NK-92 (cell line): ENCODE data around the gene ATL3.
A peak's percentile ranks its signal among the peaks of the same experiment; 100 is the strongest.
"Not testable (repeated sequence)": the region's sequence is repeated elsewhere in the genome, so short reads cannot be mapped to it uniquely, and the experiment has no call there.

Experiments
- DNase-seq: peaks from one replicate; lab custom pipeline; 2025; ENCODE audit not compliant: unreplicated experiment; lab: John Stamatoyannopoulos, UW

The ATL3 gene

DNA sequence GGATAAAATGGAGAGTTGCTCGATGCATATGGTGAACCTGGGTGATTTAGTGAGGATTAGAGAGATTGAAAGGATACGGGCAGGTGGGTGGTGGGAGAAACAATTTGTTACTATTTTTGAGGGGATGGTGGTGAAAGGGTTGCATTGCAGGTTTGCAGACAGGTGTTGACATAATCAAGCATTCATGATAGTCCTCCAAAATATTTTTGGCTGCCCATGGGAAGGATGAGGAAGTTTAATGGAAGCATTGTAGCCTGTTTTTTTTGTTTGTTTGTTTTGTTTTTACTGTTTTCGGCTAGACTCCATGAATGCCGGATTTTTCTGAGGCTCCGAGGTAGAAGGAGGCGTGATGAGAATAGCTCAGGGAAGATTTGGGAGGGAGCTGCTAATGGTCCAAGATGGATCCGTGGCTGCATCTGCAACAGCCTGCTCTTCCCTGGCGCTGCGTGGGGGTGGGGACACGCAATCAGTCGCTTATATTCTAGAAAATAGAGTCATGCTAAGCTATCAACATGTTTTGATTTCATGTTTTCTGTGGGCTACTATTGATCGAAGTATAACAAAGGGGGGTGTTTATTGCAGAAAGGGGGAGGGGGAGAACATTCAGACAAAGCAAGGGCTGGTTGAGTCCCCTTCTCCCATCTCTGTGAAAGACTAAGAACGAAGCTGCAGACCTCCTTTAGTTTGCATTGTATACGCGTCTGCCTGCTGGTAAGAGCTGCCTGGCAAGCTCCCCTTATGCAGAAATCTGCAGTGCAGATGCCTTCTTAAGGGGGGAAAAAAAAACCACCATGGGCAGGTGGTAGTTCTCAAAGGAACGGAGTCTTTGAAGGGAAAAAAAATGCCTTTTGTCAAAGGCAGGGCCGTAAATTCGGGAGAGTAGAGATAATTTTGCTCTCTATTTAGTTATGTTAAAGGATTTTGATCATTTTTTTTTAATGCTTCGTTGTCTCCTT lies 11.2 kb upstream of the ATL3 start:
- no peak for DNase-seq

DNA sequence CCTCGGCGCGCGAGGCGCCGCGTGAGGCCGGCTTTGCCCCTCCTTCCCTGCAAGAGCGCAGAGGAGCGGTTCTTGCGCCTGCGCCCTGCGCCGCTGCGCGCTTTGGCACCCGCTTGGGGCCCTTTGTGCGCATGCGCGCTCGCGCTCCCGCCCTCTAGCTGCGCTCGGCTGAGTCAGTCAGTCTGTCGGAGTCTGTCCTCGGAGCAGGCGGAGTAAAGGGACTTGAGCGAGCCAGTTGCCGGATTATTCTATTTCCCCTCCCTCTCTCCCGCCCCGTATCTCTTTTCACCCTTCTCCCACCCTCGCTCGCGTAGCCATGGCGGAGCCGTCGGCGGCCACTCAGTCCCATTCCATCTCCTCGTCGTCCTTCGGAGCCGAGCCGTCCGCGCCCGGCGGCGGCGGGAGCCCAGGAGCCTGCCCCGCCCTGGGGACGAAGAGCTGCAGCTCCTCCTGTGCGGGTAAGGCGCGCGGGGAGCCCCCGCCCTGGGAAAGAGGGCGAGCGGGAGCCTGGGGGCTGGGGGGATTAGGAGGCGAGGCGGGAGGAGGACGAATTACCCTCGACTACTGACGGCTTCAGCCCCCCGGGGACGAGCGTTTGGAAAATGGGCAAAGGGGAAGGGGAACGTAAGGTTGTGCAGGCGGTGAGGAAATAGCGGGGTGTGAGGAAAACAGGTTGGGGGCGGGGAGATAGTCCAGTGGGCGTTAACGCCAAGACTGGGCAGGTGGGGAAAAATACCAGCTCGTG lies 10.3 kb upstream of the ATL3 start, which contains the start of gene RTN3:
RTN3 (plus strand) TSS at position 180 of the 745 bp plus-strand sequence; CDS start at position 317, 137 bp downstream.
- DNase-seq: peak; percentile 92

DNA sequence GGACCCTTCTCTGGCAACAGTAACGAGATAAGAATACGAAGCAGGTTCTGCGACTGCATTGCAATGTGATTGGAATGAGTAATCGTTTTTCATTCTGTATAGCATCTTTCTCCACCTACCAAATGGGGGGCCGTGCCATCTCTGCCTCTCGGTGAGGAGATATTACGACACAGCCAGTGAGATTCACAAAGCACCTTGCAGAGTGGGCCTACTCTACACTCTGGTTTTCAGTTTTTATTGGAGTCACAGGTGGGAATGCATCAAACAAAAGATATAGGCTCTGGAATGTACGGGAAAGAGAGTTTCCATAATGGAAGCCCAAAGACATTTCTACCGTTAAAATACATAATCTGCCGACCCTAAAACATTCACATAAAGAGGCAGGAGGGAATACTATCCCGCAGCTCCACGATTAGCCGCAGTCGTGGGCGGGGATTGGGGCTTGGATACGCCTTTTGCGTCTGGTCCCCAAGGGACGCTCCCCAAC lies 9.7 kb upstream of the ATL3 start:
- DNase-seq: no peak

DNA sequence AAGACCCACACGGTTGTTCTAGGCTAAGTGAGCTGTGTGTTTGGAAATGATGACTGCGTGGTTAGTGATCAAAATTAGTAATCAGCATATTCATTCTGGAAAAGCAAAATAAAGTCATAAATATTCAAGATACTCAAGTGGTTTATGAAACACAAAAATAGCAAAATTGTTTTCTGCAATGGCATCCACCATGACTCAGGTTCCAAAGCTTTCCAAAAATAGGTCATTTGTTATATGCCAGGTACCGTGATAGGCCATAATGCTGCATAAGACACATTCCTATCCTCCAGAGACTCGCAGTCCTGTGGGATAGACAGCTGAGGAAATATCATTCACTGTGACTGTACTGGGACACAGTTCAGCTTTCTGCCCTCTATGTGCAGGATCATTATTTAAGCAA lies 2.4 kb upstream of the ATL3 start:
- DNase-seq: no peak

DNA sequence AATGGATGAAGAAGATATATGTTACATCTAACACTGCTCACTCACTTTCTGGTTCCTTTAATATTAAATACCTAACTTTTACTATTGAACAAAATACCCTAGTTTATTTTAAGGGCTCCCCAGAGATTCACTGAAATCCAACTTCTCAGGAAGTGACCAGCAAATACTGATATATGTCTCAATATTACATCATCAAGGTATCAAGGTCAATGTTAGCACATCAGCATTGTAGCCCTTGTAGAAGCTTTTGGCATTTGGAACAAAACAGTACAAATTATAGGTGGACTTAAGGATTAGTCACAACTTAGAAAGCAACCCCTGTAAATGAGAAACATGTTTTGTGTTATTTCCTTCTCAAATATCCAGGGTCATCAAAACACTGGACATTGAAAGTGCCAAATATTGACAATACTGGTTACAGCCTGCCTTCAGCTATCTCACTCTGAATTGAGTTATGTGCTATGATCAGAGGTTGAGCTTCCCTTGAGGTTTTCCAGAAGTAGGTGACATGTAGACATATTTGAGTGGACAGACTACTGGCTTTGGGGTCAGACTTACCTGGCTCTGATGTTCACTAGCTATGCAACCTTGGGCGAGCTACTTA lies 1.9 kb upstream of the ATL3 start:
- DNase-seq: no peak

DNA sequence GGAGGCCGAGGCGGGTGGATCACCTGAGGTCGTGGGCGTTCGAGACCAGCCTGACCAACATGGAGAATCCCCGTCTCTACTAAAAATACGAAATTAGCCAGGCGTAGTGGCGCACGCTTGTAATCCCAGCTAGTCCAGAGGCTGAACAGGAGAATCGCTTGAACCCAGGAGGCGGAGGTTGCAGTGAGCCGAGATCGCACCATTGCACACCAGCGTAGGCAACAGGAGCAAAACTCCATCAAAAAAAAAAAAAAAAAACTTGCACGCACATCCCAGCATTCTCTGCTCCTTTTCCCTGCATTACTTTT lies 934 bp upstream of the ATL3 start:
- DNase-seq: no peak

DNA sequence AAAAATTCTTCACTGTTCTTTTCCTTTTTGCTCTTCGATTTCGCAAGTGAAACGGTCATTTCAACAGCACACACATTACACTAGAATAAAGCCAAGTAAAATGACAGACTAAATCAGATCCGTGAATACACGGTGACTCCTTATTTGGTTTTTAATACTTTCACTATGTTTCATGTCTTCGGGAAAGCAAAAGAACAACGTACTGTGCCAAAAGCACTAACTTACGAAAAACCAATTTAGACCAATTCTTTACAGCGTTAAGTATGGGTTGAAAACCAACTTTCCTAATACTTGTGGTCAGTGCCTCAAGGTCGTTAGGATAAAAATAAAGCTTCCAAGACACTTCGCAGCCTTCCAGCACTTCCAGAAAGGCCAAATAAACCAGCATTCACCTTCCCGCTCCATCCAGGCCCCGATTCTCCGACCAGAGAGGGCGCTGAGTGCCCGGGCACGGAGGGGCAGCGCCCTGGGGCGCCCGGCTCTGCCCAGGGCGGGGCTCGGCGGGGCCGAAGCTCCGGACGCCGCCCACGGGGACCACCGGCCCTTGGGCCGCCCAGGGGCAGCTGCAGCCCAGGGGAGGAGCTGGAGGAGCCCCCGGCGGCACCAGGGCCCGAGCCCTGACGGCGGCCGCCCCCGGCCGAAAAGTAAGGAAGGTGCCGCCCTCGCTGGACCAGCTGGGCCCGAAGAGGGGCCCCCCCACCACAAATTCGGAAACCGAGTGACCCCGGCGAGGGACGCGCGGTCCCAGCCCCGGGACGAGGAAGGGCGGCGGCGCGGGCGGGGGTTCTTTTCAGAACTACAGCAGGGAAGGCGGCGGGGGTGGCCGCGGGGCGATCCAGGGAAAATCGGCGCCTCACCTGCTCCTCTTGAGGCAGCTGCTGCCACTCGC lies 499 bp downstream of the ATL3 start:
- DNase-seq: no peak

DNA sequence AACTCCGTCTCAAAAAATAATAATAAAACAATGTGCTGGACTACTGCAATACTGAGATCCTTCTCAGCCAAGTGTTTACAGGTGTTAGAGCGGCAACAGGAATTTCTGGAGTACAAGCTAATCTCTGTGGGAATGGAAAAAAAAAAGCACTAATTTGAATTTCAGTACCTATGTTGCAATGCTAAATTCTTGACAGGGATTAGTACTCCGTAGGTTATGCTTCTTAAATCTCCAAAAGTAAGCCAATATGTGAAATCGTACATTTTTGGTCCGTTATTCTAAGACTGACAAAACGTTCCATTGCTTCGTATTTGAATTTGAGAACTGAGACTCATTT lies 1.1 kb downstream of the ATL3 start:
- no peak for DNase-seq

DNA sequence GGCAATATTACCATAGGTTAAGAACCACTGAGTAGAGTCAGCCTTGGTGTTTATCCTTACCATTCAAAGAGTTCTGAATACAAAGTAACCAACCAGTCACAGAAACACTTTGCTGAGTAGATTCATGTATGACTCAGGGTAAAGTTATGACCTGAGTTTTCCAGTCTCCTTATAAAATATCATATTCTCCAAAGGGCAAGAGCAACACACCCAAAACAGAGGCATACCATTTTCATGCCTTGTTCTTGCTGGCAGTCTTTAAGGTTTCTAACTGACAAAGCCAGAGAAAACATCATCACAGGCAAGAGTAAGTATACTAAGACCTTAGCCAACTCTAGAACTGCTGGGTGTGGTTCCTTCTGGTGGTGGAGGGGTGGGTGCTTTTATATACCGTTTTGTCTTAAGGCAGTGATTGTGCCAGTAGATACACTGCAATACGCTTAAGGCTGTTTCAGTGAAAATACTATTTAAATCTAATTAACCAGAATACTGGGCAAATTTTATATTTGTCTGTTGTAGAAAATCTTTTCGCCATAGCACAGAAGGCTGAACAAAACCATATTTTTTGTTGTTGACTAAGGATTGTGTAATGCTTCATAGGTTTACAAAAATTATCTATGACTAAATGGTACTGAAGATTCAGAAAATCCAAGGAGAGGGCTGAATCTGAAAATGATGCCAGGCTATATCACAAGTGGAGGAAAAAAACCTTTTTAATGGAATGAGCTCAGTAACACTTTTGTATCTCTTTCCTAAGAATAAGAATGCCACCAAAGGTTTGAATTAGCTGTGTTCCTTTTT lies 3.0 kb downstream of the ATL3 start:
- DNase-seq: no peak

DNA sequence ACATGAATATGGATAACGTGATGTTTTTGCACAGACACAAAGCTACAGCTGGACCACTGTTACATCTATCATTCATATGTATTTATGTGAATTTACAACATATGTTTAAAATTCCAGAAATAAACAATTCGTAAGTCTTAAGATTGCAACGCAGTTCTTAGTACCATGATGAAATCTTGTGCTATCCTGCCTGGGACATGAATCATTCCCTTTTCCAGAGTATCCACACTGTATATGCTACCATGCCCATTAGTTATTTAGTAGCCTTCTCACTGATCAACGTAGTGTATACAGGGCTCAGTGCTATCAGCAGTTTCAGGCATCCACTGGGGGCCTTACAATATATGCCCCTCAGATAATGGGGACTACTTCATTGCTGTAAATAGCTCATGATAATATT lies 4.3 kb downstream of the ATL3 start:
- DNase-seq: no peak

DNA sequence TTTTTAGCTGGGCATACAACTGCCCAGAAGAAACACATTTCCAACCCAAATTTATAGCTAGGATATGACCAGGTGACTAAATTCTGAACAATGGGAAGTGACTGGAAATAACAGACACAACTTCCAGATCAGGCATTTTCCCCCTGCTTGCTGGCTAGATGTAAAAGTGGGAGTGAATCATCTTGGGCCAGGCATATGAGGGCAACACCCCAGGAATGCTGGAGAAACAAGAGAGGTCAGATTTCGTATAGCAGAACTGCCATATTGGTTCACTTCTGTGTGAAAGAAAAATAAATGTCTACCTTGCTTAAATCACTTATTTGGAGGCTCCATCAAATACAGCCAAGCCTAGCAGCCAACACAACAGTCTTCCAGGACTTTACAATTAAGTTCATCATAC lies 7.4 kb downstream of the ATL3 start:
- no peak for DNase-seq

DNA sequence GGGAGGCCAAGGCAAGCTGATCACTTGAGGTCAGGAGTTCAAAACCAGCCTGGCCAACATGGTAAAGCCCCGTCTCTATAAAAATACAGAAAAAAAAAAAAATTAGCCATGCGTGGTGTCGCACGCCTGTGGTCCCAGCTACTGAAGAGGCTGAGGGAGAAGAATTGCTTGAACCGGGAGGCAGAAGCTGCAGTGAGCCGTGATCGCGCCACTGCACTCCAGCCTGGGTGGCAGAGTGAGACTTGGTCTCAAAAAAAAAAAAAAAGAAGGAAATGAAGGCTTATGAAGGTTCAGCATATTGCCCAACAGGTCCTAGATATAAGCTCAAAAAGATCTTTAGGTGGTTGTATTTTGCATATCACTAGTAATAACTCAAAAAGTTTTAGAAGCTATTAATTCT lies 10.2 kb downstream of the ATL3 start:
- DNase-seq: no peak

DNA sequence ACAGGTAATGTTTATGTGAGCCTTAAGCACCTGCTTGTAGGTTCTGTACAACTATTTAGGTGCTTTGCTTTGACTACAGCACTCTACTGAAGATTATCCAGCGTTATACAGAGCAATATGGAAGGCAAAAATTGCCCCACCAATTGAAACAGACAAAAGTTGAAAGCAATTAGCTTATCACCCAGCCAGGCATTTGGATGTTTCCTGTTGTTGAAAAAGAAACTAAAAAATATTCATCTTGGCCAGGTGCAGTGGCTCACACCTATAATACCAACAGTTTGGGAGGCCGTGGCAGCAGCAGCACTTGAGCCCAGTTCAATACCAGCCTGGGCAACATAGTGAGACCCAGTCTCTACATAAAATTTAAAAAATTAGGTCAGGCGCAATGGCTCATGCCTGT lies 18.5 kb downstream of the ATL3 start:
- DNase-seq: no peak

DNA sequence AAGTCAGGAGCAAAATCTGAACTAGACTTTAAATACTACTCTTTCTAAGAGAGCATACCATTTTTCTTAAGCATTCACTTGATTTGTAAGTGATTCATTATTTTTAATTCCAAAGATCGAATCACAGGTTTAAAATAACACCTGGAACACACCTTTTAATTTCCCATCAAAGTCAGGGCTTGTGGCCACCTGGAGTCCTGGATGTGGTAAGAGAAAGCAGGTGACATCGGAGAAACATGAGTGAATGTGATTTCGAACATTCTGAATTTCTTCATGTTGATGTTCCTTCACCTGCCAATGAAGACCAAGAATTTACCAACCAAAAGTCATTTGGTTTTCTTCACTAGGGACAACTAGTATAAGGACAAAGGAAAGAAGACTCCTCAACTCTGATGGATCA lies 28.0 kb downstream of the ATL3 start:
- no peak for DNase-seq

DNA sequence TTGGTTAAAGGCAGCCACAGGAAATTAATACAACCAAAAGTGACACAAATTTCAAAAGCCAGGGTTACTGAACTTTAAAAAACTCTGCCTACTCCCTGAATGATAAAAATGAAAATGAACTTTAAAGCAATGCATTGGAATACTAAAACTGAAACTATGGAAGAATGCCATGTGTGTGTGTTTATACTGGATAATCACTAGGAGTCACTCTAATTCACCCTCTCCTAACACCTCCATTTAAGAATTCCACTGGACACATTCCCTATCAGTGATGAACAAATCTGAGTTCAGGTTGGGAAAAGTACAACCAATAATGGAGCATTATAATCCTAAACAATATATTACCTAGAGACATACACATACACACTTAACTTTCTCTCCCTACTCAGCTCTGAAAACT lies 29.4 kb downstream of the ATL3 start:
- DNase-seq: no peak

DNA sequence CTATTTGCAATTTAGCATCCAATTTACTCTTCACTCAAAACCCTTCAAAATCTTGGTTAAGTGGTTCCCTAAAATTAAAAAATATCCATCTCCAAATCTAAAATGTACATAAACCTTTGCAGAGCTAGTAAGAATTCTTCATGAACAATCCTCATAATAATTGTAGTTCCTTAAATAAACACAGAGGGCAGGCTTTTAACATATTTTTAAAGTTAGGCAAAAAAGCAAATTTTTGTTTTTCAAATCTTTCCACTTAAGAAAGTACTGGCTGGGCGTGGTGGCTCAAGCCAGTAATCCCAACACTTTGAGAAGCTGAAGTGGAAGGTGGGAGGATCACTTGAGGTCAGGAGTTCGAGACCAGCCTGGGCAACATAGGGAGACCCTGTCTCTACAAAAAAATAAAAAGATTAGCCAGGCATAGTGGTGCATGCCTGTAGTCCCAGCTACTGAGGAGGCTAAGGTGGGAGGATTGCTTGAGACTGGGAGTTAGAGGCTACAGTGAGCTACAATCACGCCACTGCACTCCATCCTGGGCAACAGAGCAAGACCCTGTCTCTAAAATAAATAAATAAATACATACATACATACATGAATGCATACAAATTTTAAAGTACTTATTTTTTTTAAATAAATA lies 31.9 kb downstream of the ATL3 start:
- no peak for DNase-seq

DNA sequence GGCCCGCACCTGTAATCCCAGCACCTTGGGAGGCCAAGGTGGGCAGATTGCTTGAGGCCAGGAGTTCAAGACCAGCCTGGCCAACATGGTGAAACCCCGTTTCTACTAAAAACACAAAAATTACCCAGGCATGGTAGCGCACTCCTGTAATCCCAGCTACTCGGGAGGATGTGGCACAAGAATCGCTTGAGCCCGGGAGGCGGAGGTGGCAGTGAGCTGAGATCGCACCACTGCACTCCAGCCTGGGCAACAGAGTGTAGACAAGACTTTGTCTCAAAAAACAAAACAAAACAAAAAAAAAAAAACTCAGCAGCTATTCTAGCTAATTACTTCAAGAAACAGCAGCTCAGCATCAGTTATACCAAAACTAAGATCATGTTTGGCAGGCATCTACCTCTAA lies 32.7 kb downstream of the ATL3 start:
- DNase-seq: not testable (repeated sequence)

DNA sequence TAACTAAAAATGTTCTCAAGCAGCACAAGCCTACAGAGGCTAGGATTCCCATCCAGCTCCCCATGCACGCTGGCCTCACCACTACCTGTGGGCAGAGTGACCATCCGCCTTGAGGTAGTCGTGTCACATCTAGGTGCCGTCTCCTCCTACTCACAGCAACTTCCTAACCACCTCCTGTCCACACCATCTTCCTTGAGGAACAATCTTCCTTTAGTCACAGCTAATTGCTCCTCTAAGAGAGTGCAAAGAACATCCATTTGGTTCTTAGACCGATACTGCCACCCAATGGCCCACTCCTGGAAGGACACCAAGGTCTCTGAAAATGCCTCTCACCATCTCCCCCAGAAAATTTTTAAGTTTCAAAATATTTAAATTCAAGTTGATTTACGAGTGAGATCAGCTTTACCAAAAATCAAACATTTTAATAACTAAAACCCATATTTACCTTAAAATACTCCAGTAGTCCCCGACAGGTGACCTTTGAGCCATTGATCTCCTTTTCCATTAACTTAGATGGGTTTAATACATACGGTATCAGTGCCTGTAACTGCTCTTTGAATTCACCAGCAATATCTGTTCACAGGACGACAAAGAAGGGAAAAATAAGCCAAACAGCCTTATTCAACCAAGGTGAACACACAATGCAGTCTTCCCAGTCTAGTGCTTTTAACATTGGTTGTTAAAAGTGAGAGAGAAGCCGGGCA lies 35.3 kb downstream of the ATL3 start:
- DNase-seq: no peak

DNA sequence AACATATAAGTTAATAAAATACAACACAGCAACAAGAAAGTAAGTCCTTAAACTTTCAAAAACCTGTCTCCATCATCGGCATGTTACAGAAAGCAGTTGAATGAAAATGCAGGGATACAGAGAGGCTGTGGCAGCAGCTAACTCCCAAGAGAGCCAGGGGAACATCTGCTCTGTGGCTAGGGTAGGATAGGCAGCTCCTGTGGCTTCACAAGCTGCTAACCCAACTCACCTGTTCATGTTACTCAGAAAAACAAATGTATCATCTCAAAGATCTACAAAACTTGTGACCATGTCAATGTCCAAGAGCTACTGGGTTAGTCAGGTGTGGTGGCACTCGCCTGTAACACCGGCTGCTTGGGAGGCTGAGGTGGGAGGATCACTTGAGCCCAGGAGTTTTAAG lies 41.8 kb downstream of the ATL3 start:
- DNase-seq: no peak
